OCI-LY3 (cell line): Measurements from ENCODE around the gene ALDH1L1.

ENCODE experiments used
- H2AFZ ChIP-seq: fragments of 200-600, 300-600 bp; shearing (Covaris generic); 2 replicates; pipeline ENCODE4 v1.6.0; 2014; ENCODE audit warnings: antibody characterized with exemption, low read depth, low read length
- H3K27ac ChIP-seq: fragments of 200-600, 300-600 bp; sonication (generic); 2 replicates; pipeline ENCODE4 v1.5.1; 2014; ENCODE audit warnings: mild to moderate bottlenecking, low read length, moderate library complexity, mixed read lengths
- H3K27me3 ChIP-seq: fragments of 200-600, 300-600 bp; sonication (generic); 2 replicates; pipeline ENCODE4 v1.6.1; 2014; ENCODE audit warnings: low read depth, low read length, mixed read lengths
- H3K36me3 ChIP-seq: fragments of 200-600, 300-600 bp; sonication (generic); replicated peaks from 2 replicates; pipeline ENCODE3; 2014; ENCODE audit warnings: low read depth, low read length, mixed read lengths
- H3K4me1 ChIP-seq: fragments of 300-600, 200-600 bp; sonication (generic); 2 replicates; pipeline ENCODE4 v1.6.1; 2014; ENCODE audit warnings: low read length, mixed read lengths
- H3K4me2 ChIP-seq: fragments of 200-600, 300-600 bp; sonication (generic); 2 replicates; pipeline ENCODE4 v1.6.1; 2014; ENCODE audit warnings: low read length, mixed read lengths
- H3K4me3 ChIP-seq: fragments of 300-600, 200-600 bp; sonication (generic); 2 replicates; pipeline ENCODE4 v1.5.1; 2014; ENCODE audit warnings: antibody characterized with exemption, mild to moderate bottlenecking, low read length, moderate library complexity
- H3K79me2 ChIP-seq: fragments of 300-600, 200-600 bp; shearing (Covaris generic); 2 replicates; pipeline ENCODE4 v1.6.1; 2014; ENCODE audit warnings: mild to moderate bottlenecking, low read length, mixed read lengths
- H3K9ac ChIP-seq: fragments of 300-600, 200-600 bp; shearing (Covaris generic); 2 replicates; pipeline ENCODE4 v1.6.0; 2014; ENCODE audit warnings: mild to moderate bottlenecking, low read length, moderate library complexity
- H3K9me3 ChIP-seq: fragments of 200-600, 300-600 bp; shearing (Covaris generic); 2 replicates; pipeline ENCODE4 v1.6.1; 2014; ENCODE audit warnings: low read length, mixed read lengths; ENCODE audit not compliant: insufficient read depth
- H4K20me1 ChIP-seq: fragments of 200-600, 300-600 bp; sonication (generic); 2 replicates; pipeline ENCODE4 v1.6.1; 2016; ENCODE audit warnings: low read length, mixed read lengths; ENCODE audit not compliant: insufficient read depth
- EZH2phosphoT487 ChIP-seq: fragments of 200-600 bp; shearing (Covaris generic); IDR thresholded peaks from 2 replicates; pipeline ENCODE4 v1.6.1; 2018; ENCODE audit warnings: antibody characterized with exemption, mixed run types, low read depth
- TF ChIP-seq, protein P1 (sequence below): fragments of 200-600, 300-600 bp; sonication (generic); IDR thresholded peaks from 2 replicates; pipeline ENCODE4 v1.5.1; 2014; ENCODE audit warnings: antibody characterized with exemption, low read length, low read depth

Gene ALDH1L1

GRCh38 chr3:126103121-126104027 lies 77.0 kb downstream of the ALDH1L1 start:
- no peak overlapping the region for H3K27ac ChIP-seq
- H3K4me1 ChIP-seq = peaks cover 5% of the 10 kb centered on the region
- H3K4me2 ChIP-seq = no peak overlapping the region
- H3K36me3 ChIP-seq = no peaks in the 10 kb centered on the region
- H3K9ac ChIP-seq = no peak overlapping the region
- TF ChIP-seq, protein P1, sequence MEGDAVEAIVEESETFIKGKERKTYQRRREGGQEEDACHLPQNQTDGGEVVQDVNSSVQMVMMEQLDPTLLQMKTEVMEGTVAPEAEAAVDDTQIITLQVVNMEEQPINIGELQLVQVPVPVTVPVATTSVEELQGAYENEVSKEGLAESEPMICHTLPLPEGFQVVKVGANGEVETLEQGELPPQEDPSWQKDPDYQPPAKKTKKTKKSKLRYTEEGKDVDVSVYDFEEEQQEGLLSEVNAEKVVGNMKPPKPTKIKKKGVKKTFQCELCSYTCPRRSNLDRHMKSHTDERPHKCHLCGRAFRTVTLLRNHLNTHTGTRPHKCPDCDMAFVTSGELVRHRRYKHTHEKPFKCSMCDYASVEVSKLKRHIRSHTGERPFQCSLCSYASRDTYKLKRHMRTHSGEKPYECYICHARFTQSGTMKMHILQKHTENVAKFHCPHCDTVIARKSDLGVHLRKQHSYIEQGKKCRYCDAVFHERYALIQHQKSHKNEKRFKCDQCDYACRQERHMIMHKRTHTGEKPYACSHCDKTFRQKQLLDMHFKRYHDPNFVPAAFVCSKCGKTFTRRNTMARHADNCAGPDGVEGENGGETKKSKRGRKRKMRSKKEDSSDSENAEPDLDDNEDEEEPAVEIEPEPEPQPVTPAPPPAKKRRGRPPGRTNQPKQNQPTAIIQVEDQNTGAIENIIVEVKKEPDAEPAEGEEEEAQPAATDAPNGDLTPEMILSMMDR = peak; percentile 19; the same call in 1 of the 2 replicates
- no peak for TF ChIP-seq EZH2phosphoT487
- no peaks in the 10 kb centered on the region for H3K9me3 ChIP-seq
- H3K27me3 ChIP-seq = no peaks in the 10 kb centered on the region
- H4K20me1 ChIP-seq = no peaks in the 10 kb centered on the region
- H3K4me3 ChIP-seq = no peak overlapping the region
- H2AFZ ChIP-seq = no peak overlapping the region
- H3K79me2 ChIP-seq = no peaks in the 10 kb centered on the region

DNA sequence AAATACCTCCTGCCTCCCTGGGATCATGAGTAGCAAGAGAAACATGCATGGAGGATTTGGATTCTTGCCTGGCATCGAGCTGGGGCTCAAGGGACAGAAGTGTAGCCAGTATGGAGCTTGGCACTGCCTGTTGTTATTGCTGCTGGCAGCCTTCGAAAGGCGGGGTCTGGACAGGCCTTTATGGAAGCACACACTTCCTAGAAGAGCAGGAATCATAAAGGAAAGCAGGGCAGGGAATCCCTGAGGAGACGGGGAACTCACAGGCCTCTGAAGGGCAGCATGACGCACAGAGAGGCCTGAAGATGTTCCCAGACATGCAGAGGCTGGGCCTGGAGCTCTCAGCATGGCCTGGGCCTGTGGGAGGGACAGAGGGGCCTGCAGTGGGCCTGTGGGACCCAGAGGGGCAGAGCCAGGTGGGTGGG lies 77.8 kb downstream of the ALDH1L1 start:
- H3K9me3 ChIP-seq = no peaks in the 10 kb centered on the region
- no peak overlapping the region for H3K4me3 ChIP-seq
- H2AFZ ChIP-seq = no peak overlapping the region
- no peaks in the 10 kb centered on the region for H3K36me3 ChIP-seq
- H3K27ac ChIP-seq = no peak overlapping the region
- no peak overlapping the region for H3K9ac ChIP-seq
- peaks cover 5% of the 10 kb centered on the region for H3K4me1 ChIP-seq
- no peaks in the 10 kb centered on the region for H3K79me2 ChIP-seq
- TF ChIP-seq, protein P1 = no peak
- no peak for TF ChIP-seq EZH2phosphoT487
- no peaks in the 10 kb centered on the region for H4K20me1 ChIP-seq
- H3K27me3 ChIP-seq = no peaks in the 10 kb centered on the region
- H3K4me2 ChIP-seq = no peak overlapping the region

DNA sequence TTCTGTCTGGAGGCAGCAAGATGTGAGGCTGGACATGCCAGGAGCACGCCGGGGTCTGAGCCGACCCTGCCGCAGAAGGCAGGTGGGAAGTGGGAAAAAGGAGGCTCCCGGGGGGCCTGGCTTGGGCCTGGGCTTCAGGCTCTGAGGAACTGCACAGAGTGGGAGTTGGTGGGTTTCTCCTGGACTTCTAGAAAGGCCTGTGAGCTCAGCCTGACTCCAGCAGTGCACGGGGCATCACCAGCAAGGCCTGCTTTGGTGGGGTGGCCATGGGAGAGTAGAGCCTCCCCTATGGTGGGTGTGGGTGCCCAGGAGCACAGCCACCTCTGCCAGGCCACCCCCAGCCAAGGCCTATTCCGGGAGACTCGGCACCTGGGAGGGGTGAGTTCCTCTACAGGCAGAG lies 78.4 kb downstream of the ALDH1L1 start:
- Histone ChIP-seq H3K79me2 (no peaks in the 10 kb centered on the region), H2AFZ (no peak overlapping the region), H3K27ac (no peak overlapping the region), H3K4me3 (no peak overlapping the region), H3K36me3 (no peaks in the 10 kb centered on the region), H3K9me3 (no peaks in the 10 kb centered on the region), H3K4me1 (peaks cover 5% of the 10 kb centered on the region), H3K9ac (no peak overlapping the region), H4K20me1 (no peaks in the 10 kb centered on the region), H3K27me3 (no peaks in the 10 kb centered on the region), H3K4me2 (no peak overlapping the region)
- TF ChIP-seq EZH2phosphoT487 = no peak
- TF ChIP-seq, protein P1 = no peak

GRCh38 chr3:126101521-126101982 lies 78.8 kb downstream of the ALDH1L1 start:
- Histone ChIP-seq H2AFZ (no peak overlapping the region), H3K36me3 (no peaks in the 10 kb centered on the region), H3K27me3 (no peaks in the 10 kb centered on the region), H3K27ac (no peak overlapping the region), H3K9ac (no peak overlapping the region), H4K20me1 (no peaks in the 10 kb centered on the region), H3K4me1 (peaks cover 5% of the 10 kb centered on the region), H3K9me3 (no peaks in the 10 kb centered on the region), H3K4me3 (no peak overlapping the region), H3K79me2 (no peaks in the 10 kb centered on the region), H3K4me2 (no peak overlapping the region)
- TF ChIP-seq EZH2phosphoT487 = no peak
- TF ChIP-seq, protein P1 = no peak
